Endothelial cell of umbilical vein (primary cell): Measurements from ENCODE around the gene JAML. TPM values are rescaled to one million over a fixed set of nuclear protein-coding genes. Genes with fewer than 3 reads are reported as not detected.

Experiments used
- BruUV-seq: library from RNA; stranded (reverse); fragments of 400-500 nt; replicated peaks from 2 replicates; lab custom pipeline; 2021; lab: Mats Ljungman, UMichigan
- CTCF ChIA-PET: fragments of 300-600, 350-600 bp; sonication (Branson Sonifier 250); formaldehyde crosslinking; loops from one replicate; lab custom pipeline; 2021; ENCODE audit warnings: antibody characterized with exemption, inconsistent platforms; lab: Charles Lee
- POLR2A ChIA-PET: fragments of 300-600, 350-600 bp; sonication (Branson Sonifier 250); formaldehyde crosslinking; loops from one replicate; lab custom pipeline; 2021; ENCODE audit warnings: antibody characterized with exemption, inconsistent platforms; lab: Charles Lee
- DNase-seq: peaks from one replicate; pipeline ENCODE4 v3.0.0-alpha.2; 2011; ENCODE audit warnings: low read depth, low spot score
- FAIRE-seq: peaks from 2 replicates; lab custom pipeline; 2011; peaks lifted over from hg19 to GRCh38; lab: Jason Lieb, UNC
- H2AFZ ChIP-seq: 2 replicates; pipeline ENCODE4 v1.6.0; 2012; ENCODE audit warnings: low read depth, low read length, control low read depth, inconsistent platforms
- H3K27ac ChIP-seq: 2 replicates; pipeline ENCODE4 v1.5.1; 2011; ENCODE audit warnings: low read depth, mild to moderate bottlenecking, control low read depth, low read length, moderate library complexity; ENCODE audit not compliant: insufficient read depth
- H3K27me3 ChIP-seq, 2 experiments: 2 replicates each; pipeline versions ENCODE4 v1.6.0 to v1.6.1; 2011; ENCODE audit warnings: low read length in 2 of 2, mixed read lengths in 1 of 2; ENCODE audit not compliant: control insufficient read depth in 2 of 2, insufficient read depth in 2 of 2
- H3K36me3 ChIP-seq, 2 experiments: 2 replicates in 1 of 2; 3 replicates in 1 of 2; pipeline ENCODE4 v1.5.1; 2011; ENCODE audit warnings: low read length in 2 of 2, mild to moderate bottlenecking in 1 of 2, moderate library complexity in 1 of 2; ENCODE audit not compliant: control insufficient read depth in 2 of 2, insufficient read depth in 2 of 2; ENCODE audit errors: extremely low read depth in 1 of 2
- H3K4me1 ChIP-seq: 3 replicates; pipeline ENCODE4 v1.5.1; 2011; ENCODE audit warnings: mild to moderate bottlenecking, low read length; ENCODE audit not compliant: control insufficient read depth, insufficient read depth; ENCODE audit errors: extremely low read depth
- H3K4me2 ChIP-seq: 2 replicates; pipeline ENCODE4 v1.6.1; 2011; ENCODE audit warnings: low read length, control low read depth, mixed read lengths; ENCODE audit not compliant: insufficient read depth
- H3K4me3 ChIP-seq, 3 experiments: fragments of 200-600 bp in 1 of 3; sonication (generic), shearing (Covaris generic) in 1 of 3; replicated peaks in 1 of 3; 2 replicates each; pipeline ENCODE4 v1.5.1; 2011 to 2016; ENCODE audit warnings: control low read depth in 3 of 3, low read length in 3 of 3, mild to moderate bottlenecking in 2 of 3, inconsistent platforms in 1 of 3, low read depth in 1 of 3, moderate library complexity in 1 of 3; ENCODE audit not compliant: insufficient read depth in 1 of 3
- H3K79me2 ChIP-seq: 2 replicates; pipeline ENCODE4 v1.6.0; 2012; ENCODE audit warnings: low read length, inconsistent platforms; ENCODE audit not compliant: control insufficient read depth, insufficient read depth
- H3K9ac ChIP-seq: replicated peaks from 2 replicates; pipeline ENCODE3; 2011; ENCODE audit warnings: low read length, control low read depth; ENCODE audit not compliant: insufficient read depth; ENCODE audit errors: extremely low read depth
- H3K9me1 ChIP-seq: replicated peaks from 3 replicates; pipeline ENCODE4 v1.6.0; 2011; ENCODE audit warnings: mild to moderate bottlenecking, low read length; ENCODE audit not compliant: control insufficient read depth, insufficient read depth; ENCODE audit errors: extremely low read depth
- H3K9me3 ChIP-seq: replicated peaks from 2 replicates; pipeline ENCODE4 v1.5.1; 2012; ENCODE audit warnings: low read length, inconsistent platforms; ENCODE audit not compliant: control insufficient read depth, insufficient read depth
- H4K20me1 ChIP-seq: replicated peaks from 2 replicates; pipeline ENCODE3; 2011; ENCODE audit warnings: mild to moderate bottlenecking, low read length; ENCODE audit not compliant: control insufficient read depth, insufficient read depth; ENCODE audit errors: extremely low read depth
- CTCF ChIP-seq, 2 donors: IDR thresholded peaks; 1 replicate in 1 of 2; 2 replicates in 1 of 2; pipeline ENCODE4 v1.5.1; 2011; ENCODE audit warnings: low read length in 2 of 2, mild to moderate bottlenecking in 2 of 2, moderate library complexity in 2 of 2, control low read depth in 1 of 2, inconsistent platforms in 1 of 2, low read depth in 1 of 2; ENCODE audit not compliant: insufficient read depth in 1 of 2; ENCODE audit errors: extremely low read depth in 1 of 2
- EZH2 ChIP-seq: IDR thresholded peaks from 2 replicates; pipeline ENCODE4 v1.6.1; 2012; ENCODE audit warnings: borderline replicate concordance, low read depth, mild to moderate bottlenecking, moderate library complexity, low read length, inconsistent platforms; ENCODE audit not compliant: severe bottlenecking
- GATA2 ChIP-seq: IDR thresholded peaks from 2 replicates; pipeline ENCODE4 v1.7.0; 2011; ENCODE audit warnings: low read depth, mild to moderate bottlenecking, moderate library complexity, mixed read lengths, low read length; ENCODE audit not compliant: insufficient read length, insufficient read depth
- JUN ChIP-seq: IDR thresholded peaks from 2 replicates; pipeline ENCODE4 v1.6.1; 2011; ENCODE audit warnings: borderline replicate concordance, low read depth; ENCODE audit not compliant: insufficient read length, insufficient read depth
- MYC ChIP-seq: IDR thresholded peaks from one replicate; pipeline ENCODE4 v1.6.1; 2011; ENCODE audit warnings: mild to moderate bottlenecking, low read depth, low read length
- POLR2AphosphoS5 ChIP-seq: IDR thresholded peaks from 2 replicates; pipeline ENCODE4 v1.6.1; 2012; ENCODE audit warnings: low read depth, mild to moderate bottlenecking, control low read depth, low read length, moderate library complexity; ENCODE audit not compliant: insufficient read depth
- dilution Hi-C: fragments of 300-500 bp; cut with MboI; formaldehyde crosslinking; loops from one replicate; pipeline ENCODE4 v1.15.0; 2019; ENCODE audit warnings: low sequenced_read_pairs; ENCODE audit not compliant: extremely low pct_ligation_motif_present
- intact Hi-C: fragments of 100-400 bp; cut with micrococcal nuclease; formaldehyde crosslinking; loops from one replicate; pipeline ENCODE4 v1.10.0; 2022
- polyA plus RNA-seq, 4 experiments: library from polyadenylated mRNA; depleted of rRNA in 3 of 4; stranded (reverse) in 3 of 4; unstranded in 1 of 4; fragments of >200 nt; gene quantifications; 2 replicates each; pipeline versions ENCODE4 v1.2.1 to v1.2.3, GENCODE V29; 2011 to 2012; ENCODE audit warnings: missing spikeins in 1 of 4
- total RNA-seq: library from RNA; stranded (reverse); gene quantifications from 2 replicates; pipeline ENCODE4 v1.2.3, GENCODE V29; 2021
- TF ChIP-seq, protein P1 (sequence below): IDR thresholded peaks from 2 replicates; pipeline ENCODE4 v1.6.1; 2011; ENCODE audit not compliant: insufficient read depth, insufficient read length

JAML gene
- total and polyA plus RNA-seq, 2 donors (not counting 3 experiments of a cell fraction or from before 2014, with no cell fraction given): 0.04 to 0.35 TPM

GRCh38 chr11:118216621-118217481, 8.0 kb downstream of the JAML start:
- dilution Hi-C loops (no loop called here), intact Hi-C loops (no loop called here)
- no peaks in the 10 kb centered on the region for H3K9me1 ChIP-seq
- no peak overlapping the region for H3K4me3 ChIP-seq
- ChIA-PET CTCF (interaction anchor here (1.1 to 6.0 kb wide), 2 partner anchors 14 to 18 kb away, joined by 4 to 41 read pairs; no protein-coding TSS in a partner anchor), POLR2A (no interaction called here)
- H3K27me3 ChIP-seq: peaks cover 23 to 30% of the 10 kb centered on the region in 2 experiments
- H3K4me1 ChIP-seq: no peaks in the 10 kb centered on the region
- H3K27ac ChIP-seq: no peak overlapping the region
- peak overlapping the region; percentile 9 for H3K4me2 ChIP-seq
- FAIRE-seq (peak; percentile 33), DNase-seq (peak; percentile 32)
- TF ChIP-seq POLR2AphosphoS5 (no peak), JUN (no peak), CTCF (IDR thresholded peaks at IDR 0.05; ENCODE audit: extremely low read depth in 1 of 2, insufficient read depth in 1 of 2, low read depth in 1 of 2, low read length in 2 of 2) (no peak), EZH2 (no peak), MYC (no peak), GATA2 (no peak)
- TF ChIP-seq, protein P1, sequence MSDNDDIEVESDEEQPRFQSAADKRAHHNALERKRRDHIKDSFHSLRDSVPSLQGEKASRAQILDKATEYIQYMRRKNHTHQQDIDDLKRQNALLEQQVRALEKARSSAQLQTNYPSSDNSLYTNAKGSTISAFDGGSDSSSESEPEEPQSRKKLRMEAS: no peak
- H2AFZ ChIP-seq: no peak overlapping the region
- no peaks in the 10 kb centered on the region for H3K79me2 ChIP-seq
- no peaks in the 10 kb centered on the region for H3K36me3 ChIP-seq
- H4K20me1 ChIP-seq: no peaks in the 10 kb centered on the region
- H3K9me3 ChIP-seq: no peaks in the 10 kb centered on the region
- BruUV-seq: no TSS peak
- no peak overlapping the region for H3K9ac ChIP-seq
